SU-DHL-6 (cell line): ENCODE results near the gene MYO15B.
A peak's percentile ranks its signal among the peaks of the same experiment; 100 is the strongest.

Source experiments
- H2AFZ ChIP-seq: fragments of 200-600 bp; sonication (generic); 2 replicates; pipeline ENCODE4 v1.6.1; 2014; ENCODE audit warnings: low read depth, mild to moderate bottlenecking, moderate library complexity, mixed read lengths, antibody characterized with exemption, low read length; ENCODE audit not compliant: severe bottlenecking
- H3F3A ChIP-seq: fragments of 200-600 bp; shearing (Covaris generic); 2 replicates; pipeline ENCODE4 v1.6.0; 2016; ENCODE audit warnings: antibody characterized with exemption, mild to moderate bottlenecking; ENCODE audit not compliant: insufficient read depth
- H3K27ac ChIP-seq: fragments of 200-600 bp; sonication (generic); 2 replicates; pipeline ENCODE4 v1.5.1; 2016; ENCODE audit warnings: low read depth, mild to moderate bottlenecking, low read length, moderate library complexity, mixed read lengths
- H3K27me3 ChIP-seq: fragments of 200-600 bp; sonication (generic), shearing (Covaris generic); 2 replicates; pipeline ENCODE4 v1.6.0; 2014; ENCODE audit warnings: mild to moderate bottlenecking, low read length
- H3K36me3 ChIP-seq: fragments of 200-600 bp; sonication (generic); 2 replicates; pipeline ENCODE4 v1.6.1; 2014; ENCODE audit warnings: mild to moderate bottlenecking, low read length, mixed read lengths
- H3K4me2 ChIP-seq: fragments of 300-600, 200-600 bp; shearing (Covaris generic), sonication (generic); 2 replicates; pipeline ENCODE4 v1.6.0; 2014; ENCODE audit warnings: low read length, low read depth, mild to moderate bottlenecking; ENCODE audit not compliant: poor library complexity, severe bottlenecking
- H3K4me3 ChIP-seq: fragments of 200-600 bp; sonication (generic); 2 replicates; pipeline ENCODE4 v1.5.1; 2014; ENCODE audit warnings: antibody characterized with exemption, low read length, mild to moderate bottlenecking, mixed read lengths; ENCODE audit not compliant: insufficient read depth, poor library complexity, severe bottlenecking
- H3K79me2 ChIP-seq: fragments of 200-600 bp; sonication (generic); 2 replicates; pipeline ENCODE4 v1.6.1; 2014; ENCODE audit warnings: mild to moderate bottlenecking, low read length, moderate library complexity; ENCODE audit not compliant: insufficient read depth
- H3K9ac ChIP-seq: fragments of 200-600 bp; sonication (generic); 2 replicates; pipeline ENCODE4 v1.7.0; 2014; ENCODE audit warnings: mild to moderate bottlenecking, low read length
- H3K9me2 ChIP-seq: fragments of 200-600 bp; sonication (generic); replicated peaks from 2 replicates; pipeline ENCODE4 v1.6.1; 2014; ENCODE audit warnings: low read length; ENCODE audit not compliant: insufficient read depth
- H3K9me3 ChIP-seq: fragments of 200-600 bp; sonication (generic); 2 replicates; pipeline ENCODE4 v1.6.1; 2014; ENCODE audit warnings: low read length, mixed read lengths; ENCODE audit not compliant: insufficient read depth
- H4K20me1 ChIP-seq: fragments of 200-600 bp; sonication (generic); 2 replicates; pipeline ENCODE4 v1.6.1; 2014; ENCODE audit warnings: low read depth, mild to moderate bottlenecking, antibody characterized with exemption, low read length, moderate library complexity, mixed read lengths
- CTCF ChIP-seq: fragments of 200-600 bp; sonication (generic); IDR thresholded peaks from one replicate; pipeline ENCODE4 v1.5.1; 2017; ENCODE audit warnings: antibody characterized with exemption, mild to moderate bottlenecking, low read length, moderate library complexity; ENCODE audit not compliant: insufficient read depth, poor library complexity, severe bottlenecking
- EZH2phosphoT487 ChIP-seq: fragments of 200-600 bp; sonication (generic), shearing (Covaris generic); conservative IDR thresholded peaks from 2 replicates; pipeline ENCODE4 v1.6.1; 2018; ENCODE audit warnings: mild to moderate bottlenecking, antibody characterized with exemption, low read length, moderate library complexity, mixed read lengths

Gene MYO15B

GRCh38 chr17:75633486-75634375 is 46.1 kb downstream of the MYO15B start:
- H3K79me2 ChIP-seq: no peaks in the 10 kb centered on the region
- 0 out of 2 replicates have a peak overlapping the region, but pooled peaks have one; percentile 4 for H3K9ac ChIP-seq
- no peak overlapping the region for H3K27ac ChIP-seq
- no peak overlapping the region for H3K4me3 ChIP-seq
- no peaks in the 10 kb centered on the region for H4K20me1 ChIP-seq
- H3F3A ChIP-seq: no peaks in the 10 kb centered on the region
- no peak overlapping the region for H2AFZ ChIP-seq
- no peak for TF ChIP-seq EZH2phosphoT487
- peak; percentile 42 for TF ChIP-seq CTCF
- H3K9me3 ChIP-seq: no peaks in the 10 kb centered on the region
- H3K36me3 ChIP-seq: no peaks in the 10 kb centered on the region
- no peaks in the 10 kb centered on the region for H3K27me3 ChIP-seq
- no peaks in the 10 kb centered on the region for H3K9me2 ChIP-seq
- H3K4me2 ChIP-seq: no peak overlapping the region

GRCh38 chr17:75634376-75634740 is 46.8 kb downstream of the MYO15B start:
- H3K4me3 ChIP-seq: no peak overlapping the region
- no peaks in the 10 kb centered on the region for H3K36me3 ChIP-seq
- H3K4me2 ChIP-seq: no peak overlapping the region
- no peaks in the 10 kb centered on the region for H3K79me2 ChIP-seq
- H3K27me3 ChIP-seq: no peaks in the 10 kb centered on the region
- H3K9ac ChIP-seq: no peak overlapping the region
- H3K27ac ChIP-seq: no peak overlapping the region
- no peak overlapping the region for H2AFZ ChIP-seq
- no peaks in the 10 kb centered on the region for H4K20me1 ChIP-seq
- H3K9me3 ChIP-seq: no peaks in the 10 kb centered on the region
- TF ChIP-seq EZH2phosphoT487 (no peak), CTCF (no peak)
- no peaks in the 10 kb centered on the region for H3K9me2 ChIP-seq
- H3F3A ChIP-seq: no peaks in the 10 kb centered on the region

- H3K79me2 ChIP-seq: no peaks in the 10 kb centered on the region
- no peaks in the 10 kb centered on the region for H3K9me3 ChIP-seq
- no peak overlapping the region for H3K9ac ChIP-seq
- no peaks in the 10 kb centered on the region for H3K9me2 ChIP-seq
- H3K27me3 ChIP-seq: no peaks in the 10 kb centered on the region
- no peak overlapping the region for H3K27ac ChIP-seq
- no peaks in the 10 kb centered on the region for H4K20me1 ChIP-seq
- no peak for TF ChIP-seq EZH2phosphoT487
- no peak for TF ChIP-seq CTCF
- no peak overlapping the region for H3K4me2 ChIP-seq
- no peaks in the 10 kb centered on the region for H3K36me3 ChIP-seq
- H2AFZ ChIP-seq: no peak overlapping the region
- H3F3A ChIP-seq: no peaks in the 10 kb centered on the region
- no peak overlapping the region for H3K4me3 ChIP-seq
Measured at GRCh38 chr17:75634754-75635609, 47.4 kb downstream of the MYO15B start.
